ENCODE data around the gene TRAIP.

DNA sequence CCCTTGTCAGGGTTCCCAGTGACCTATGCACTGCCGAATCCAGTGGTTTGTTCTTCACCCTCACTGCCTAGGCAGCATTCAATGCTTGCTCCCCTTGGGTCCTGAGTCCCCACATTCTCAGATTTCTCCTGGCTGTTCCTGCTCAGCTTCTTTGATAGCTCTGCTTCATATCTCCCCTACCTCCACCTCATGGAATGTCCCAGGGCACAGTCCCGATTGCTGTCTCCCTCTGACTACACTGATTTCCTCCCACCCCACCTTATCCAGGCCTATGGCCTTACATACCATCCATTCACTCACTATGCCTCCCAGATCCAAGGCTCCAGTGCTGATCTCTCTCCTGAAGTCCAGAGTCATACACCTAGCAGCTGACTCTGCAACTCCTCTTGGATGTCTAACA, 55.2 kb downstream of the TRAIP start:
- TF ChIP-seq, protein P1, sequence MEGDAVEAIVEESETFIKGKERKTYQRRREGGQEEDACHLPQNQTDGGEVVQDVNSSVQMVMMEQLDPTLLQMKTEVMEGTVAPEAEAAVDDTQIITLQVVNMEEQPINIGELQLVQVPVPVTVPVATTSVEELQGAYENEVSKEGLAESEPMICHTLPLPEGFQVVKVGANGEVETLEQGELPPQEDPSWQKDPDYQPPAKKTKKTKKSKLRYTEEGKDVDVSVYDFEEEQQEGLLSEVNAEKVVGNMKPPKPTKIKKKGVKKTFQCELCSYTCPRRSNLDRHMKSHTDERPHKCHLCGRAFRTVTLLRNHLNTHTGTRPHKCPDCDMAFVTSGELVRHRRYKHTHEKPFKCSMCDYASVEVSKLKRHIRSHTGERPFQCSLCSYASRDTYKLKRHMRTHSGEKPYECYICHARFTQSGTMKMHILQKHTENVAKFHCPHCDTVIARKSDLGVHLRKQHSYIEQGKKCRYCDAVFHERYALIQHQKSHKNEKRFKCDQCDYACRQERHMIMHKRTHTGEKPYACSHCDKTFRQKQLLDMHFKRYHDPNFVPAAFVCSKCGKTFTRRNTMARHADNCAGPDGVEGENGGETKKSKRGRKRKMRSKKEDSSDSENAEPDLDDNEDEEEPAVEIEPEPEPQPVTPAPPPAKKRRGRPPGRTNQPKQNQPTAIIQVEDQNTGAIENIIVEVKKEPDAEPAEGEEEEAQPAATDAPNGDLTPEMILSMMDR (IDR thresholded peaks at IDR 0.05) = no peak
- no peak for TF ChIP-seq EZH2 (IDR thresholded peaks at IDR 0.05; ENCODE audit: borderline replicate concordance, insufficient read depth, low read depth, low read length, poor library complexity, severe bottlenecking)
